Liver (tissue), 3 donors: Measurements from ENCODE around the gene ARL2.

Source experiments
- HNF4G ChIP-seq: IDR thresholded peaks from 2 replicates; pipeline ENCODE4 v1.6.1; 2016; ENCODE audit warnings: antibody characterized with exemption
- RAD21 ChIP-seq, 2 donors: IDR thresholded peaks; 2 replicates each; pipeline ENCODE4 v1.6.1; 2016; ENCODE audit warnings: antibody characterized with exemption in 2 of 2, mild to moderate bottlenecking in 2 of 2
- YY1 ChIP-seq: IDR thresholded peaks from 2 replicates; pipeline ENCODE4 v1.6.1; 2016; ENCODE audit warnings: antibody characterized with exemption, mild to moderate bottlenecking
- TF ChIP-seq, protein P1 (sequence below): fragments of 150-350 bp; IDR thresholded peaks from 2 replicates; pipeline ENCODE4 v1.5.1; 2017; ENCODE audit warnings: improper control_type of control experiment, low read depth, low read length; ENCODE audit not compliant: missing input control
- TF ChIP-seq, protein P2 (sequence below): IDR thresholded peaks from 2 replicates; pipeline ENCODE4 v1.6.1; 2016; ENCODE audit warnings: antibody characterized with exemption
- donor health status: healthy.
- donor health status: healthy.

DNA sequence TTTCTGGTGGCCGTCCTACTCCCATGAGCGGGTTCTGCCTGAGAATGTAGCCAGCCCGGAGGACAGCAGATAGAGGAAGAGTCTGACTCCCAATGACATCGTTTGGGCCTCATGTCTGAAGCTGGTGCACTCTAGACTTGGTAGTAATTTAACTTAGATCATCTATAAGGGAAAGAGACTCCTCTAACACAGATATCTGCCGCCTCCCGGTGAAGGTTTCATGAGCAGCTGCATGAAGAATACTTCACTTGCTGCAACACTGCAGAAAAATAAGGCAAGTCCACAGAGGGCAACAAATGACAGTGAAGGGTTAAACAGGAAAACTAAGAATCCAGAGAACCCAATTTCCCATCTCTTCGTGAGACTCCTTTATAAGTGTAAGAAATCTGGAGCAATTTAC lies 5.9 kb upstream of the ARL2 start:
- TF ChIP-seq RAD21 (IDR thresholded peaks at IDR 0.05) (no peak), YY1 (no peak), HNF4G (no peak)
- TF ChIP-seq, protein P1, sequence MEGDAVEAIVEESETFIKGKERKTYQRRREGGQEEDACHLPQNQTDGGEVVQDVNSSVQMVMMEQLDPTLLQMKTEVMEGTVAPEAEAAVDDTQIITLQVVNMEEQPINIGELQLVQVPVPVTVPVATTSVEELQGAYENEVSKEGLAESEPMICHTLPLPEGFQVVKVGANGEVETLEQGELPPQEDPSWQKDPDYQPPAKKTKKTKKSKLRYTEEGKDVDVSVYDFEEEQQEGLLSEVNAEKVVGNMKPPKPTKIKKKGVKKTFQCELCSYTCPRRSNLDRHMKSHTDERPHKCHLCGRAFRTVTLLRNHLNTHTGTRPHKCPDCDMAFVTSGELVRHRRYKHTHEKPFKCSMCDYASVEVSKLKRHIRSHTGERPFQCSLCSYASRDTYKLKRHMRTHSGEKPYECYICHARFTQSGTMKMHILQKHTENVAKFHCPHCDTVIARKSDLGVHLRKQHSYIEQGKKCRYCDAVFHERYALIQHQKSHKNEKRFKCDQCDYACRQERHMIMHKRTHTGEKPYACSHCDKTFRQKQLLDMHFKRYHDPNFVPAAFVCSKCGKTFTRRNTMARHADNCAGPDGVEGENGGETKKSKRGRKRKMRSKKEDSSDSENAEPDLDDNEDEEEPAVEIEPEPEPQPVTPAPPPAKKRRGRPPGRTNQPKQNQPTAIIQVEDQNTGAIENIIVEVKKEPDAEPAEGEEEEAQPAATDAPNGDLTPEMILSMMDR = no peak
- TF ChIP-seq, protein P2, sequence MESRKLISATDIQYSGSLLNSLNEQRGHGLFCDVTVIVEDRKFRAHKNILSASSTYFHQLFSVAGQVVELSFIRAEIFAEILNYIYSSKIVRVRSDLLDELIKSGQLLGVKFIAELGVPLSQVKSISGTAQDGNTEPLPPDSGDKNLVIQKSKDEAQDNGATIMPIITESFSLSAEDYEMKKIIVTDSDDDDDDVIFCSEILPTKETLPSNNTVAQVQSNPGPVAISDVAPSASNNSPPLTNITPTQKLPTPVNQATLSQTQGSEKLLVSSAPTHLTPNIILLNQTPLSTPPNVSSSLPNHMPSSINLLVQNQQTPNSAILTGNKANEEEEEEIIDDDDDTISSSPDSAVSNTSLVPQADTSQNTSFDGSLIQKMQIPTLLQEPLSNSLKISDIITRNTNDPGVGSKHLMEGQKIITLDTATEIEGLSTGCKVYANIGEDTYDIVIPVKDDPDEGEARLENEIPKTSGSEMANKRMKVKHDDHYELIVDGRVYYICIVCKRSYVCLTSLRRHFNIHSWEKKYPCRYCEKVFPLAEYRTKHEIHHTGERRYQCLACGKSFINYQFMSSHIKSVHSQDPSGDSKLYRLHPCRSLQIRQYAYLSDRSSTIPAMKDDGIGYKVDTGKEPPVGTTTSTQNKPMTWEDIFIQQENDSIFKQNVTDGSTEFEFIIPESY = no peak
